Common myeloid progenitor, CD34-positive (primary cell): ENCODE results near the gene TTLL4.

ENCODE experiments used
- CTCF ChIA-PET: fragments of 350-600 bp; sonication (Branson Sonifier 250); formaldehyde crosslinking; loops from one replicate; lab custom pipeline; 2021; ENCODE audit warnings: antibody characterized with exemption; lab: Charles Lee
- POLR2A ChIA-PET: fragments of 350-600 bp; sonication (Branson Sonifier 250); formaldehyde crosslinking; loops from one replicate; lab custom pipeline; 2021; ENCODE audit warnings: antibody characterized with exemption; lab: Charles Lee
- DNase-seq, 3 donors: peaks; one replicate each; pipeline versions ENCODE4 v3.0.0 to v3.0.0-alpha.2; 2013
- H3K27ac ChIP-seq, 2 experiments: 1 replicate in 1 of 2; 2 replicates in 1 of 2; pipeline ENCODE4 v1.7.0; 2013; ENCODE audit warnings: inconsistent platforms in 2 of 2, low read length in 2 of 2, mild to moderate bottlenecking in 2 of 2, low read depth in 1 of 2, moderate library complexity in 1 of 2; ENCODE audit not compliant: severe bottlenecking in 2 of 2, insufficient read depth in 1 of 2, poor library complexity in 1 of 2
- H3K27me3 ChIP-seq, 5 experiments: replicated peaks in 2 of 5; 1 replicate in 3 of 5; 2 replicates in 2 of 5; pipeline versions ENCODE4 v1.6.1 to v1.7.0; 2013; ENCODE audit warnings: low read length in 4 of 5, mild to moderate bottlenecking in 2 of 5, moderate library complexity in 2 of 5, inconsistent platforms in 1 of 5; ENCODE audit not compliant: insufficient read depth in 5 of 5, control insufficient read depth in 4 of 5
- H3K36me3 ChIP-seq, 4 experiments: 1 replicate in 2 of 4; 2 replicates in 2 of 4; pipeline versions ENCODE4 v1.6.1 to v1.7.0; 2013; ENCODE audit warnings: low read length in 3 of 4, control low read depth in 1 of 4, mild to moderate bottlenecking in 1 of 4; ENCODE audit not compliant: control insufficient read depth in 4 of 4, insufficient read depth in 4 of 4
- H3K4me1 ChIP-seq, 4 experiments: 1 replicate in 3 of 4; 2 replicates in 1 of 4; pipeline versions ENCODE4 v1.6.1 to v1.7.1; 2013; ENCODE audit warnings: low read length in 3 of 4, mild to moderate bottlenecking in 3 of 4, control low read depth in 1 of 4, inconsistent platforms in 1 of 4, moderate library complexity in 1 of 4; ENCODE audit not compliant: control insufficient read depth in 4 of 4, insufficient read depth in 4 of 4; ENCODE audit errors: control extremely low read depth in 1 of 4
- H3K4me3 ChIP-seq, 7 experiments: 1 replicate in 4 of 7; 2 replicates in 3 of 7; pipeline versions ENCODE4 v1.5.1 to v1.7.0; 2013; ENCODE audit warnings: mild to moderate bottlenecking in 7 of 7, low read length in 6 of 7, moderate library complexity in 6 of 7, inconsistent platforms in 2 of 7, low read depth in 2 of 7, control low read depth in 1 of 7; ENCODE audit not compliant: insufficient read depth in 4 of 7, control insufficient read depth in 1 of 7; ENCODE audit errors: extremely low read depth in 1 of 7
- H3K9me3 ChIP-seq, 5 experiments: 1 replicate in 4 of 5; 2 replicates in 1 of 5; pipeline versions ENCODE4 v1.6.1 to v1.7.1; 2013; ENCODE audit warnings: low read length in 4 of 5, mild to moderate bottlenecking in 2 of 5, inconsistent platforms in 1 of 5, low read depth in 1 of 5, moderate library complexity in 1 of 5; ENCODE audit not compliant: control insufficient read depth in 4 of 5, insufficient read depth in 2 of 5; ENCODE audit errors: control extremely low read depth in 1 of 5
- WGBS: methylation state at CpG from one replicate; pipeline ENCODE4 v1.1.5; 2013; ENCODE audit not compliant: insufficient coverage; 5-methylcytosine and 5-hydroxymethylcytosine counted together

TTLL4 gene

GRCh38 chr2:218694405-218695145 lies 16.1 kb upstream of the TTLL4 start:
- POLR2A ChIA-PET = no interaction called here
- CTCF ChIA-PET = no interaction called here
- H3K4me3 ChIP-seq = no peak overlapping the region
- no peaks in the 10 kb centered on the region for H3K4me1 ChIP-seq
- H3K36me3 ChIP-seq = peaks cover 8 to 53% (median 20%) of the 10 kb centered on the region in 4 experiments
- H3K27ac ChIP-seq = no peak overlapping the region
- DNase-seq = no peak
- no peaks in the 10 kb centered on the region for H3K27me3 ChIP-seq
- 100% methylated on average over 3 of the region's 3 CpGs for WGBS
- no peaks in the 10 kb centered on the region for H3K9me3 ChIP-seq

DNA sequence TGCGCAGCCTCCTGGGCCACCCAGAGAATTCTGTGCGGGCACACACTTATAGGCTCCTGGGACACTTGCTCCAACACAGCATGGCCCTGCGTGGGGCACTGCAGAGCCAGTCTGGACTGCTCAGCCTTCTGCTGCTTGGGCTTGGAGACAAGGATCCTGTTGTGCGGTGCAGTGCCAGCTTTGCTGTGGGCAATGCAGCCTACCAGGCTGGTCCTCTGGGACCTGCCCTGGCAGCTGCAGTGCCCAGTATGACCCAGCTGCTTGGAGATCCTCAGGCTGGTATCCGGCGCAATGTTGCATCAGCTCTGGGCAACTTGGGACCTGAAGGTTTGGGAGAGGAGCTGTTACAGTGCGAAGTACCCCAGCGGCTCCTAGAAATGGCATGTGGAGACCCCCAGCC lies 11.8 kb upstream of the TTLL4 start:
- Histone ChIP-seq H3K27ac (no peak overlapping the region), H3K4me3 (no peak overlapping the region), H3K4me1 (no peaks in the 10 kb centered on the region), H3K9me3 (no peaks in the 10 kb centered on the region), H3K27me3 (no peaks in the 10 kb centered on the region), H3K36me3 (peaks cover 4 to 26% (median 8%) of the 10 kb centered on the region in 4 experiments)
- 96% methylated on average over 7 of the region's 8 CpGs for WGBS
- POLR2A ChIA-PET = no interaction called here
- DNase-seq = no peak
- CTCF ChIA-PET = interaction anchor here (1.0 to 1.7 kb wide), 4 partner anchors 9 to 12 kb away, joined by 3 to 6 read pairs (median 4); partner anchors contain the start of gene TTLL4

DNA sequence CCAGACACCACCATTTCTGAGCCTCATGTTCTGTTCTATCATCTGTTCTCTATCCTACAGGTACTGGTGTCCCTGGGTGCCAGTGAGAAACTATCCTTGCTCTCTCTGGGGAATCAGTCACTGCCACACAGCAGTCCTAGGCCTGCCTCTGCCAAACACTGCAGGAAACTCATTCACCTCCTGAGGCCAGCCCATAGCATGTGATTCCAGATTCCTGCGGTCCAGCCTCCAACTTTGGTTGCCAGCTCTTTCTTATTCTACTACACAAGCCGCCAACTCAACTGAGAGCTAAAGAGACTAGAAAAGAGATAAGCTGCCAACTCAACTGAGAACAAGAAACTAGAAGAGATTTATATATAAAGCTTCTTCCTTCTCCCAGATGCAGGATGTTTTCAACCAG lies 8.8 kb upstream of the TTLL4 start:
- no peak for DNase-seq
- no peak overlapping the region for H3K4me3 ChIP-seq
- no peaks in the 10 kb centered on the region for H3K9me3 ChIP-seq
- H3K4me1 ChIP-seq = no peaks in the 10 kb centered on the region
- H3K36me3 ChIP-seq = peaks cover 0 to 12% (median 4%) of the 10 kb centered on the region in 4 experiments
- ChIA-PET CTCF (interaction anchor here (1.7 to 2.3 kb wide), 2 partner anchors 10 to 14 kb away, joined by 6 read pairs; no protein-coding TSS in a partner anchor), POLR2A (no interaction called here)
- WGBS = no CpG with 5 or more reads among the region's 2 CpGs
- H3K27ac ChIP-seq = no peak overlapping the region
- H3K27me3 ChIP-seq = no peaks in the 10 kb centered on the region

- DNase-seq = no peak
- Histone ChIP-seq H3K27me3 (no peaks in the 10 kb centered on the region), H3K36me3 (peaks cover 0 to 7% (median 3%) of the 10 kb centered on the region in 4 experiments), H3K27ac (no peak overlapping the region), H3K4me1 (no peaks in the 10 kb centered on the region), H3K4me3 (no peak overlapping the region), H3K9me3 (peaks cover 0 to 2% (median 0%) of the 10 kb centered on the region in 5 experiments)
- 100% methylated on average over 4 of the region's 4 CpGs for WGBS
- CTCF ChIA-PET = interaction anchor here (1.7 to 2.3 kb wide), 2 partner anchors 8 to 16 kb away, joined by 6 read pairs; no protein-coding TSS in a partner anchor
- POLR2A ChIA-PET = no interaction called here
Observed at GRCh38 chr2:218703341-218703740, 7.3 kb upstream of the TTLL4 start.

- Histone ChIP-seq H3K4me3 (no peak overlapping the region), H3K27ac (no peak overlapping the region), H3K27me3 (no peaks in the 10 kb centered on the region), H3K36me3 (no peaks in the 10 kb centered on the region), H3K4me1 (peaks cover 8 to 16% (median 12%) of the 10 kb centered on the region in 4 experiments), H3K9me3 (peaks cover 0 to 2% (median 0%) of the 10 kb centered on the region in 5 experiments)
- 100% methylated on average over 3 of the region's 4 CpGs for WGBS
- no peak for DNase-seq
- CTCF ChIA-PET = interaction anchor here (0.6 to 2.1 kb wide), 6 partner anchors 10 to 115 kb away, joined by 3 to 6 read pairs (median 4); no protein-coding TSS in a partner anchor
- POLR2A ChIA-PET = interaction anchor here (0.6 to 0.7 kb wide), 2 partner anchors 100 to 416 kb away, joined by 3 read pairs; no protein-coding TSS in a partner anchor
Observed at GRCh38 chr2:218708086-218708485, 2.5 kb upstream of the TTLL4 start.

- ChIA-PET POLR2A (no interaction called here), CTCF (interaction anchor here (0.7 to 3.4 kb wide), 13 partner anchors 11 to 187 kb away, joined by 3 to 11 read pairs (median 4); partner anchors contain the start of genes BCS1L and ZNF142)
- no peak for DNase-seq
- H3K36me3 ChIP-seq = no peaks in the 10 kb centered on the region
- 90% methylated on average over 7 of the region's 8 CpGs for WGBS
- H3K4me1 ChIP-seq = peaks cover 8 to 21% (median 15%) of the 10 kb centered on the region in 4 experiments
- H3K27ac ChIP-seq = no peak overlapping the region
- peaks cover 0 to 2% (median 0%) of the 10 kb centered on the region in 5 experiments for H3K9me3 ChIP-seq
- no peaks in the 10 kb centered on the region for H3K27me3 ChIP-seq
- peak overlapping the region in 2 of 7 experiments; percentile 79 to 84 for H3K4me3 ChIP-seq
Observed at GRCh38 chr2:218709908-218710307, 727 bp upstream of the TTLL4 start.

- no peak overlapping the region for H3K27ac ChIP-seq
- H3K27me3 ChIP-seq = no peaks in the 10 kb centered on the region
- 65% methylated on average over 13 of the region's 14 CpGs for WGBS
- peaks cover 8 to 21% (median 15%) of the 10 kb centered on the region in 4 experiments for H3K4me1 ChIP-seq
- POLR2A ChIA-PET = interaction anchor here (1.4 kb wide), 1 partner anchor 13 kb away, joined by 3 read pairs; no protein-coding TSS in a partner anchor
- DNase-seq = no peak
- H3K9me3 ChIP-seq = peaks cover 0 to 2% (median 0%) of the 10 kb centered on the region in 5 experiments
- peaks cover 0 to 2% (median under 1%) of the 10 kb centered on the region in 4 experiments for H3K36me3 ChIP-seq
- peak overlapping the region in 6 of 7 experiments; percentile 44 to 89 (median 82) for H3K4me3 ChIP-seq
- CTCF ChIA-PET = interaction anchor here (0.7 to 3.4 kb wide), 13 partner anchors 11 to 186 kb away, joined by 3 to 11 read pairs (median 4); partner anchors contain the start of genes BCS1L and ZNF142
Observed at GRCh38 chr2:218710334-218710686, 325 bp upstream of the TTLL4 start.
